Panc1 (cell line): Measurements from ENCODE around the gene RAD51D. TPM values are rescaled to one million over a fixed set of nuclear protein-coding genes. Genes with fewer than 3 reads are reported as not detected.
"Not testable (repeated sequence)": the region's sequence is repeated elsewhere in the genome, so short reads cannot be mapped to it uniquely, and the experiment has no call there.

Source experiments
- ATAC-seq: fragments of 200-7000 bp; cut with Tn5 transposase; 2 replicates; pipeline ENCODE4 v1.9.1; 2020; ENCODE audit warnings: mild to moderate bottlenecking, moderate library complexity
- BruUV-seq: library from RNA; stranded (reverse); fragments of 400-500 nt; replicated peaks from 2 replicates; lab custom pipeline; 2021; lab: Mats Ljungman, UMichigan
- CTCF ChIA-PET: fragments of 300-600 bp; sonication (Branson Sonifier 250); formaldehyde crosslinking; loops from one replicate; lab custom pipeline; 2022; ENCODE audit warnings: antibody characterized with exemption; lab: Charles Lee
- POLR2A ChIA-PET: fragments of 300-600 bp; sonication (Branson Sonifier 250); formaldehyde crosslinking; loops from one replicate; lab custom pipeline; 2022; ENCODE audit warnings: antibody characterized with exemption; lab: Charles Lee
- DNase-seq: peaks from one replicate; pipeline ENCODE4 v3.0.0-alpha.2; 2010; ENCODE audit warnings: low read depth, low spot score
- H3K27ac ChIP-seq: 2 replicates; pipeline ENCODE4 v1.5.1; 2011; ENCODE audit warnings: mild to moderate bottlenecking, low read length, inconsistent platforms
- H3K27me3 ChIP-seq: fragments of 200-500 bp; sonication (Bioruptor generic); 2 replicates; pipeline ENCODE4 v1.6.0; 2014; ENCODE audit warnings: low read length, inconsistent platforms; ENCODE audit not compliant: control insufficient read depth, insufficient read depth
- H3K36me3 ChIP-seq: fragments of 200-500 bp; sonication (Bioruptor generic); 2 replicates; pipeline ENCODE4 v1.5.1; 2014; ENCODE audit warnings: inconsistent platforms, mild to moderate bottlenecking, low read length, moderate library complexity; ENCODE audit not compliant: control insufficient read depth, insufficient read depth
- H3K4me1 ChIP-seq: 2 replicates; pipeline ENCODE4 v1.5.1; 2011; ENCODE audit warnings: inconsistent platforms, mild to moderate bottlenecking, low read length, moderate library complexity; ENCODE audit not compliant: control insufficient read depth, insufficient read depth
- H3K4me3 ChIP-seq, 2 experiments: 2 replicates each; pipeline ENCODE4 v1.5.1; 2011 to 2012; ENCODE audit warnings: low read depth in 2 of 2, low read length in 2 of 2, mild to moderate bottlenecking in 2 of 2, inconsistent platforms in 1 of 2, moderate library complexity in 1 of 2
- H3K9me3 ChIP-seq: fragments of 200-500 bp; sonication (Bioruptor generic); 2 replicates; pipeline ENCODE4 v1.5.1; 2014; ENCODE audit warnings: low read depth, mild to moderate bottlenecking, inconsistent platforms, low read length, moderate library complexity; ENCODE audit not compliant: control insufficient read depth, insufficient read depth
- POLR2AphosphoS5 ChIP-seq: IDR thresholded peaks from 2 replicates; pipeline ENCODE4 v1.6.1; 2012; ENCODE audit warnings: mild to moderate bottlenecking, low read depth, low read length, moderate library complexity
- REST ChIP-seq, 2 experiments: IDR thresholded peaks; 2 replicates each; pipeline ENCODE4 v1.6.1; 2011 to 2012; ENCODE audit warnings: low read depth in 2 of 2, control low read depth in 1 of 2, low read length in 1 of 2, mild to moderate bottlenecking in 1 of 2, moderate library complexity in 1 of 2; ENCODE audit not compliant: insufficient read depth in 1 of 2
- SIN3A ChIP-seq: IDR thresholded peaks from 2 replicates; pipeline ENCODE4 v1.6.1; 2012; ENCODE audit warnings: low read depth, mild to moderate bottlenecking, low read length, moderate library complexity, borderline replicate concordance; ENCODE audit not compliant: insufficient read depth
- TCF7L2 ChIP-seq: IDR thresholded peaks from 2 replicates; pipeline ENCODE4 v1.6.1; 2011; ENCODE audit warnings: mild to moderate bottlenecking, low read depth, low read length, inconsistent platforms
- in situ Hi-C: cut with HindIII; loops from 2 replicates; pipeline ENCODE4 v1.10.0; 2016; ENCODE audit warnings: low sequenced_read_pairs, low pct_unique_long_range_greater_than_20kb
- intact Hi-C: fragments of 100-400 bp; cut with micrococcal nuclease; formaldehyde crosslinking; loops from one replicate; pipeline ENCODE4 v1.10.0; 2022; ENCODE audit not compliant: unreplicated experiment
- total RNA-seq: library from RNA; stranded (reverse); gene quantifications from one replicate; pipeline ENCODE4 v1.2.1, GENCODE V29; 2021; ENCODE audit not compliant: unreplicated experiment
- TF ChIP-seq, protein P1 (sequence below): fragments of 450-650 bp; IDR thresholded peaks from 2 replicates; pipeline ENCODE4 v1.5.1; 2017; ENCODE audit warnings: mild to moderate bottlenecking

The RAD51D gene
- total RNA-seq, 1 experiment from 2014 or later = 25.9 TPM

DNA sequence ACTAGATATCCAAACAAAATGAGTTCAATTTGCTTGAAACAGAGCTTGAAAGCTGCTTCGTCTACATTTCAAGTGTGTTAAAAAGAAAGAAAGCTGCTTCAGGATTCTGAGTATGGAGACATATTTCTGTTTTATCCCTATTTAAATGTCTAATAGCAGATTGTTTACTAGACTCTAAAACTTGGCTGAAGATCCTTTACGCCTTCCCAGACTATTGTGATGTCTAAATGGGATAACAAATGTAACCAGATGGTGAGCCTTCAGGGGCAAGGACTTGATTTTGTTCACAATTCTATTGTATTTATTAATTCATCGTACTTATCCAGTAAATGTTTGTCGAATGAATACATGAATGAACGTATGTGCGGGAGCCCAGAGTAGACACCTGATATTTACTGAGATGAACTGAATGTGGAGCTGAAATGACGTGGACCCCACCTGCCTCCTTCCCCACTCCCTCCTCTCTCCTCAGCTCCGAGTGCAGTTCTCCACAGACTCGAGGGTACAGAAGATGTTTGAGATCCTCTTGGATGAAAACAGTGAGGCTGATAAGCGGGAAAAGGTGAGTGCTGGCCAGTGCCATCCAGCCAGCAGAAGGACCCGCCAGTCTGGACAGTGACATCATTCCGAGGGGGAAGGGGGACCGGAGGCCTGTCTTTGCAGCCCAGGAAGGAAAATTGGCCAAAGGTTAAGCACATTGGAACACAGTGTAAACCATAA, 32.9 kb upstream of the RAD51D start:
- intact Hi-C loops (loop anchor here (10.0 kb wide), 1 partner anchor 62 kb away; no protein-coding TSS in a partner anchor), in situ Hi-C loops (no loop called here)
- Histone ChIP-seq H3K27ac (no peak overlapping the region), H3K9me3 (no peaks in the 10 kb centered on the region), H3K36me3 (no peaks in the 10 kb centered on the region), H3K27me3 (peaks cover 8% of the 10 kb centered on the region; the same call in 1 of the 2 replicates), H3K4me1 (no peaks in the 10 kb centered on the region), H3K4me3 (no peak overlapping the region)
- DNase-seq (no peak), ATAC-seq (no peak)
- CTCF ChIA-PET = no interaction called here
- POLR2A ChIA-PET = no interaction called here
- BruUV-seq = no TSS peak
- TF ChIP-seq POLR2AphosphoS5 = no peak
- TF ChIP-seq REST (IDR thresholded peaks at IDR 0.05; ENCODE audit: insufficient read depth in 1 of 2, low read depth in 2 of 2, low read length in 1 of 2) = no peak
- TF ChIP-seq TCF7L2 = no peak
- no peak for TF ChIP-seq SIN3A
- TF ChIP-seq, protein P1, sequence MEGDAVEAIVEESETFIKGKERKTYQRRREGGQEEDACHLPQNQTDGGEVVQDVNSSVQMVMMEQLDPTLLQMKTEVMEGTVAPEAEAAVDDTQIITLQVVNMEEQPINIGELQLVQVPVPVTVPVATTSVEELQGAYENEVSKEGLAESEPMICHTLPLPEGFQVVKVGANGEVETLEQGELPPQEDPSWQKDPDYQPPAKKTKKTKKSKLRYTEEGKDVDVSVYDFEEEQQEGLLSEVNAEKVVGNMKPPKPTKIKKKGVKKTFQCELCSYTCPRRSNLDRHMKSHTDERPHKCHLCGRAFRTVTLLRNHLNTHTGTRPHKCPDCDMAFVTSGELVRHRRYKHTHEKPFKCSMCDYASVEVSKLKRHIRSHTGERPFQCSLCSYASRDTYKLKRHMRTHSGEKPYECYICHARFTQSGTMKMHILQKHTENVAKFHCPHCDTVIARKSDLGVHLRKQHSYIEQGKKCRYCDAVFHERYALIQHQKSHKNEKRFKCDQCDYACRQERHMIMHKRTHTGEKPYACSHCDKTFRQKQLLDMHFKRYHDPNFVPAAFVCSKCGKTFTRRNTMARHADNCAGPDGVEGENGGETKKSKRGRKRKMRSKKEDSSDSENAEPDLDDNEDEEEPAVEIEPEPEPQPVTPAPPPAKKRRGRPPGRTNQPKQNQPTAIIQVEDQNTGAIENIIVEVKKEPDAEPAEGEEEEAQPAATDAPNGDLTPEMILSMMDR = no peak

DNA sequence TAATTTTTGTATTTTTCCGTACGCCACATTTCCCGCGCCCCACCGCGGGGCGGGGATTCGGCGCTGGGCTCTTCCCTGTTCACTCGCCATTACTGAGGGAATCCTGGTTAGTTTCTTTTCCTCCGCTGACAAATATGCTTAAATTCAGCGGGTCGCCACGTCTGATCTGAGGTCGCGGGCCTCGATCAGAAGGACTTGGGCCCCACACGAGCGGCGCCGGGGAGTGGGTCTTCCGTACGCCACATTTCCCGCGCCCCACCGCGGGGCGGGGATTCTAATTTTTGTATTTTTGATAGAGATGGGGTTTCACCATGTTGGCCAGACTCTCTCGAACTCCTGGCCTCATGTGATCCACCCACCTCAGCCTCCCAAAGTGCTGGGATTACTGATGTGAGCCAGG, 31.4 kb upstream of the RAD51D start:
- not testable (repeated sequence) for H3K4me3 ChIP-seq

DNA sequence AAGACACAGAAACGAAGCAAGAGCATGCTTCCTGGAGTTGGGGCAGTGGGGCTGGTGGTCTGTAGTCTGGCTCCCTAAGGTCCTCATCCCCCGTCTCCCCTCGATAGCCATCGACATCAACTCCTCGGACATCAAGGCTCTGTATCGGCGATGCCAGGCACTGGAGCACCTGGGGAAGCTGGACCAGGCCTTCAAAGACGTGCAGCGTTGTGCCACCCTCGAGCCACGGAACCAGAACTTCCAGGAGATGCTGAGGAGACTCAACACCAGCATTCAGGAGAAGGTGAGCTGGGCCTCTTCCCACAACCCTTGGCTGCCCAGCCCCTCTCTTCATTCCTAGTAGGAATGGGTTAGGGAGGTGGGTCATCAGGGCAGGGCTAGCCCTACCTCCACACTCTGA, 30.3 kb upstream of the RAD51D start:
- DNase-seq (no peak), ATAC-seq (no peak)
- no TSS peak for BruUV-seq
- Histone ChIP-seq H3K36me3 (no peaks in the 10 kb centered on the region), H3K4me3 (no peak overlapping the region), H3K27ac (no peak overlapping the region), H3K27me3 (peaks cover 8% of the 10 kb centered on the region; the same call in 1 of the 2 replicates), H3K4me1 (no peaks in the 10 kb centered on the region), H3K9me3 (no peaks in the 10 kb centered on the region)
- ChIA-PET CTCF (no interaction called here), POLR2A (no interaction called here)
- no peak for TF ChIP-seq POLR2AphosphoS5
- TF ChIP-seq REST (IDR thresholded peaks at IDR 0.05; ENCODE audit: insufficient read depth in 1 of 2, low read depth in 2 of 2, low read length in 1 of 2) = no peak
- TF ChIP-seq TCF7L2 = no peak
- no peak for TF ChIP-seq SIN3A
- TF ChIP-seq, protein P1 = no peak
- intact Hi-C loops (loop anchor here (10.0 kb wide), 1 partner anchor 65 kb away; no protein-coding TSS in a partner anchor), in situ Hi-C loops (no loop called here)

More for the DNA sequence above, 31.4 kb upstream of the RAD51D start:
- BruUV-seq, H3K9me3 ChIP-seq, CTCF ChIA-PET, POLR2A ChIA-PET, DNase-seq, H3K4me1 ChIP-seq, H3K36me3 ChIP-seq, H3K27ac ChIP-seq, in situ Hi-C loops, ATAC-seq, H3K27me3 ChIP-seq: not testable (repeated sequence)
- intact Hi-C loops = loop anchor here (10.0 kb wide), 1 partner anchor 64 kb away; no protein-coding TSS in a partner anchor
